ENCODE measurements around the gene PPP2R2C.

DNA sequence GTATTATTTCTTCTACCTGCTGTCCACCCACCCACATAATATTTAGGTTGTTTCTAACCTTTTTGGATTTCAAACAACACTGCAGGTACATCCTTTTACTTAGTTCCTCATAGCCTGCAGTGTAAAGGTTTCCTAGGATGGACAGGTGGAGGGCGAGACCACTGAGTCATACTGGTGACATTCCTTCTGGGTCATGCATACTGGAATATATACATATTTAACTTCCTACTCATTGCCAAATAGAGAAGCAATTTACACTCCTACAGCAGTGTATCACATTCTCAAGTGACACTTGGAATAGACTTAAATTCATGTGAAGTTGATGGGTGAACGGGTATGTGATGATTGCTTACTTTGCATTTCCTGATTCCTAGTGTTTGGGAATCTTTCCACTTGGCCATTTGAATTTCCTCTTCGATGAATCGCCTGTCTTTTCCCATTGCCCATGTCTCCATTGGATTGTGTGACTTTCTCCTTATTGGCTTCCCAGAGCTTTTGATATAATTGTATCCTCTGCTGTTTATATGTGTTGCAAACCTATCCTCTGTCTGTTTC is 8.2 kb upstream of the PPP2R2C start:
- TF ChIP-seq, protein P1, sequence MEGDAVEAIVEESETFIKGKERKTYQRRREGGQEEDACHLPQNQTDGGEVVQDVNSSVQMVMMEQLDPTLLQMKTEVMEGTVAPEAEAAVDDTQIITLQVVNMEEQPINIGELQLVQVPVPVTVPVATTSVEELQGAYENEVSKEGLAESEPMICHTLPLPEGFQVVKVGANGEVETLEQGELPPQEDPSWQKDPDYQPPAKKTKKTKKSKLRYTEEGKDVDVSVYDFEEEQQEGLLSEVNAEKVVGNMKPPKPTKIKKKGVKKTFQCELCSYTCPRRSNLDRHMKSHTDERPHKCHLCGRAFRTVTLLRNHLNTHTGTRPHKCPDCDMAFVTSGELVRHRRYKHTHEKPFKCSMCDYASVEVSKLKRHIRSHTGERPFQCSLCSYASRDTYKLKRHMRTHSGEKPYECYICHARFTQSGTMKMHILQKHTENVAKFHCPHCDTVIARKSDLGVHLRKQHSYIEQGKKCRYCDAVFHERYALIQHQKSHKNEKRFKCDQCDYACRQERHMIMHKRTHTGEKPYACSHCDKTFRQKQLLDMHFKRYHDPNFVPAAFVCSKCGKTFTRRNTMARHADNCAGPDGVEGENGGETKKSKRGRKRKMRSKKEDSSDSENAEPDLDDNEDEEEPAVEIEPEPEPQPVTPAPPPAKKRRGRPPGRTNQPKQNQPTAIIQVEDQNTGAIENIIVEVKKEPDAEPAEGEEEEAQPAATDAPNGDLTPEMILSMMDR (IDR thresholded peaks at IDR 0.05) = no peak
- no peak for TF ChIP-seq POLR2A (IDR thresholded peaks at IDR 0.05)
